Glutamatergic neuron (in vitro differentiated cells): ENCODE results near the gene KRT2. TPM values are rescaled to one million over a fixed set of nuclear protein-coding genes. Genes with fewer than 3 reads are reported as not detected.

Experiments
- DNase-seq: peaks from one replicate; pipeline ENCODE4 v3.0.0; 2022
- H3K27ac Mint-ChIP-seq: one replicate; pipeline ENCODE4 v1.8.0; 2020; ENCODE audit warnings: mild to moderate bottlenecking, mixed read lengths, inconsistent platforms; ENCODE audit not compliant: unreplicated experiment
- H3K27me3 Mint-ChIP-seq: one replicate; pipeline ENCODE4 v1.8.0; 2020; ENCODE audit warnings: mild to moderate bottlenecking, moderate library complexity, mixed read lengths, inconsistent platforms; ENCODE audit not compliant: unreplicated experiment
- H3K36me3 Mint-ChIP-seq: one replicate; pipeline ENCODE4 v1.8.0; 2020; ENCODE audit warnings: mild to moderate bottlenecking, mixed read lengths, inconsistent platforms; ENCODE audit not compliant: unreplicated experiment
- H3K4me1 Mint-ChIP-seq: one replicate; pipeline ENCODE4 v1.8.0; 2020; ENCODE audit warnings: mild to moderate bottlenecking, low read depth, mixed read lengths, inconsistent platforms; ENCODE audit not compliant: unreplicated experiment
- H3K4me3 Mint-ChIP-seq: one replicate; pipeline ENCODE4 v1.8.0; 2020; ENCODE audit warnings: mild to moderate bottlenecking, mixed read lengths, inconsistent platforms; ENCODE audit not compliant: unreplicated experiment
- H3K9me3 Mint-ChIP-seq: one replicate; pipeline ENCODE4 v1.8.0; 2020; ENCODE audit warnings: mild to moderate bottlenecking, moderate library complexity, mixed read lengths, inconsistent platforms; ENCODE audit not compliant: unreplicated experiment
- total RNA-seq: library from RNA; stranded (reverse); fragmentation: NEBNext Ultra II Directional; extraction: Animal tissue kit (Norgen Biotek cat#: 25700); gene quantifications from one replicate; pipeline ENCODE4 v1.2.1, GENCODE V29; 2021; ENCODE audit not compliant: unreplicated experiment
- TF ChIP-seq, protein P1 (sequence below): fragments of 200-600 bp; sonication (generic); IDR thresholded peaks from one replicate; pipeline ENCODE4 v1.5.0; 2021; ENCODE audit not compliant: partially characterized antibody, unreplicated experiment

KRT2 gene
- total RNA-seq, 1 donor from 2014 or later: not detected

DNA sequence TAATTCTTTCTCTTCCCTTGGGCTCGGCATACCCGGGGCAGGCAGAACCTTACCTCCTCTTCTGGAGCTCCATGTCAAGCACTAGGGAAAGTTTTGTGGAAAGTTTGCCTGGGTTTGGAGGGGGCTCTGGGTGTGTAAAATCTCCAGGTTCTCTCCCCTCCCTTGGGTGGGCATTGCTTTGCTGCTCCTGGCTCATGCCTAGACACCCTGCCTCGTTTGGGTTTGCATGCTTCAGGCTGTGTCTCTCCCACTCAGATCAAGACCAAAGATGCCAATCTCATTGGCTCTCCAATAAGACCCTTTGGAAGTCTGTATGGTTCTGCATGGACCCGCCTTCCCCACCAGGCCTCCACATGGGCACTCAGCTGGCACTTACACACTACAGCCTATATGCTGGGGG is 6.2 kb upstream of the KRT2 start:
- H3K4me1 Mint-ChIP-seq: no peaks in the 10 kb centered on the region
- no peak for DNase-seq
- peaks cover 2% of the 10 kb centered on the region for H3K9me3 Mint-ChIP-seq
- TF ChIP-seq, protein P1, sequence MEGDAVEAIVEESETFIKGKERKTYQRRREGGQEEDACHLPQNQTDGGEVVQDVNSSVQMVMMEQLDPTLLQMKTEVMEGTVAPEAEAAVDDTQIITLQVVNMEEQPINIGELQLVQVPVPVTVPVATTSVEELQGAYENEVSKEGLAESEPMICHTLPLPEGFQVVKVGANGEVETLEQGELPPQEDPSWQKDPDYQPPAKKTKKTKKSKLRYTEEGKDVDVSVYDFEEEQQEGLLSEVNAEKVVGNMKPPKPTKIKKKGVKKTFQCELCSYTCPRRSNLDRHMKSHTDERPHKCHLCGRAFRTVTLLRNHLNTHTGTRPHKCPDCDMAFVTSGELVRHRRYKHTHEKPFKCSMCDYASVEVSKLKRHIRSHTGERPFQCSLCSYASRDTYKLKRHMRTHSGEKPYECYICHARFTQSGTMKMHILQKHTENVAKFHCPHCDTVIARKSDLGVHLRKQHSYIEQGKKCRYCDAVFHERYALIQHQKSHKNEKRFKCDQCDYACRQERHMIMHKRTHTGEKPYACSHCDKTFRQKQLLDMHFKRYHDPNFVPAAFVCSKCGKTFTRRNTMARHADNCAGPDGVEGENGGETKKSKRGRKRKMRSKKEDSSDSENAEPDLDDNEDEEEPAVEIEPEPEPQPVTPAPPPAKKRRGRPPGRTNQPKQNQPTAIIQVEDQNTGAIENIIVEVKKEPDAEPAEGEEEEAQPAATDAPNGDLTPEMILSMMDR: no peak
- H3K36me3 Mint-ChIP-seq: no peaks in the 10 kb centered on the region
- H3K27ac Mint-ChIP-seq: no peak overlapping the region
- peaks cover 5% of the 10 kb centered on the region for H3K27me3 Mint-ChIP-seq
- H3K4me3 Mint-ChIP-seq: no peak overlapping the region

DNA sequence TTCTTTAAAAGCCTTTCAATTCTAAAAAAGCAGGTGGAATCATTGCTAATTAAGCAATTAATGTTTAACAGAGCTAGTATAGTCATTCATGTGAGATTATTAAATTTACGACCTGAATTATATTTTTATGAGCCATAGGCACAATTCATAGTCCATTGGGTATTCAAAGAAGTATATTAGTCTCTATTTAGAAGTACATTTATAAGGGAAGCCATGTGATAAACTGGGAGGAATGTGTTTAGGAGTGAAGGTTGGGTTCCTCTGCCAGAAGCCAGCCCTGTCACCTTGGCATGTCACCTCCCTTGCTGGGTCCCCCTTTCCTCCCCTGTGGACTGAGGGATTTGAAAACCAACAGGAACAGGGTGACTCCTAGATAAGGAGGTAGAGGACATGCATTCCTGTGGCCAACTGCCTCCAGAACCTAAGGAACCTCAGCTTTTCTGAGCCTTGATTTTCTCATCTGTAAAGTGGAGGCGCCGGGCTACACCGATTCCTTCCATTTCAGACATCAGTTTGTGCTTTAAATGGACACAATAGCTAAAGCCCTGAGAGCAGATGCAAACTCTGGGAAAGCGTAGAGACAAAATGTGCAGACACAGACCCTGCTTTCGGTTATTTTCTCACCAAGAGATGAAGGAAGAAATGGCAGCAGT is 5.4 kb upstream of the KRT2 start:
- H3K27me3 Mint-ChIP-seq: peaks cover 5% of the 10 kb centered on the region
- DNase-seq: no peak
- H3K36me3 Mint-ChIP-seq: no peaks in the 10 kb centered on the region
- TF ChIP-seq, protein P1: no peak
- no peak overlapping the region for H3K4me3 Mint-ChIP-seq
- no peak overlapping the region for H3K27ac Mint-ChIP-seq
- peaks cover 2% of the 10 kb centered on the region for H3K9me3 Mint-ChIP-seq
- H3K4me1 Mint-ChIP-seq: no peaks in the 10 kb centered on the region

DNA sequence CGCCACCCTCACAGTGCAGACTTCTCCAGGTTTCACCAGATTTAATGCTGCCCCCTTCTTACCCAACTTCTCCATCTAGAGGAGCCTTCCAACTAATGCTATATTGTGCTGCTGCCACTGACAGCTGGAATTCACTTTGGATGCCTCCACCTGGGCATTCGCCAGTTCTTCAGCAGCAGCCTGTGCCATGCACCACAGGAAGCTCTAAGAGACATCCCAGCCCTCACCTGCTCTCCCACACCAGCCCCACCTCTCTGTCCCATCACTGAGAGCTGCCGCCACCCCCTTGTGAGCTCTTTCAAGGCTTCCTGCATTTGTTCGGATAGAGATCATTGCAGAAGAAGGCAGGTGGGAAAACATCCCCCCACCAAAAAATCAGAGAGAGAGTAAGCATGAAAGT is 4.6 kb upstream of the KRT2 start:
- H3K4me1 Mint-ChIP-seq: no peaks in the 10 kb centered on the region
- no peak for DNase-seq
- TF ChIP-seq, protein P1: no peak
- no peak overlapping the region for H3K4me3 Mint-ChIP-seq
- no peak overlapping the region for H3K27ac Mint-ChIP-seq
- peaks cover 2% of the 10 kb centered on the region for H3K9me3 Mint-ChIP-seq
- H3K27me3 Mint-ChIP-seq: peaks cover 5% of the 10 kb centered on the region
- H3K36me3 Mint-ChIP-seq: no peaks in the 10 kb centered on the region

DNA sequence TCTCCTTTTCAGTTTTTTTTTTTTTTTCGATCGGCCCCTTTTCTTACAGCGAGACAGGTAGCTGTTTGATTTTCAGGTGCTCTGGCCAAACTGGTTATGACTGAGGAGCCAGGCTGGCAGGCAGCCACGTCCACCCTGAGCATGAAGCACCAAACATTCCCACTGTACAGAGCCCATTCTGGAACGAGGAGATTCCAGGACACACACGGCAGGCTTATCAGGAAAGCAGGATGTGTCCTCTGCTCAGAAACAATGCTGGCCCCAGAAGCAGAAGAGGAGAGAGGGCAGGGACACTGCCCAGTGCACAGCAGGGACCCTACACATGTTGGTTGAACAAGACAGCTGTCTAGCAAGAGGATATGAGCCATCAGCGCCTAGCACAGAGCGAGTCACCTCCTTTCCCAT is 3.7 kb upstream of the KRT2 start:
- Mint-ChIP-seq H3K4me3 (no peak overlapping the region), H3K36me3 (no peaks in the 10 kb centered on the region), H3K27ac (no peak overlapping the region), H3K4me1 (no peaks in the 10 kb centered on the region), H3K9me3 (peaks cover 2% of the 10 kb centered on the region), H3K27me3 (peaks cover 5% of the 10 kb centered on the region)
- no peak for DNase-seq
- TF ChIP-seq, protein P1: no peak

DNA sequence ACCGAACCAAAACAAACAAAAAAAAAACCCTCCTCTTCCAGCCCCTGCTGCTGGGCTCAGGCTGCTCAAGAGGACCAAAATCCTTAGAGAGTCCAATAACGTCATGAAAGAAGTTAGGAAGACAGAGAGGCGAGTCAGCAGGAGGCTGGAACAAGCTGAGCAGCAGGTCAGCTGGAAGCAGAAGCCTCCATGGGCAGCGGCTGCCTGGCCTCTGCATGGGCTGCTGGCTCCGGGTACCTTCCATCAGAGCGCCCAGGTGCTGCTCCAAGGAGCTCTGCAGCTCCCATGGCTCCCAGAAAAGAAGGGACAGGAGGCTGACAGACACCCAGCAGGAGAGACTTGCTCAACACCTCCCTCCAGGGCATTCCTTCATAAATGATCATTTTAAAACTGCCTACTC is 3.2 kb upstream of the KRT2 start:
- Mint-ChIP-seq H3K36me3 (no peaks in the 10 kb centered on the region), H3K27ac (no peak overlapping the region), H3K27me3 (peaks cover 5% of the 10 kb centered on the region), H3K9me3 (peaks cover 2% of the 10 kb centered on the region), H3K4me1 (no peaks in the 10 kb centered on the region), H3K4me3 (no peak overlapping the region)
- TF ChIP-seq, protein P1: no peak
- DNase-seq: no peak
